Testis (tissue), 3 donors: ENCODE measurements around the gene CCNL2. TPM values are rescaled to one million over a fixed set of nuclear protein-coding genes. Genes with fewer than 3 reads are reported as not detected.
"Not testable (repeated sequence)": the region's sequence is repeated elsewhere in the genome, so short reads cannot be mapped to it uniquely, and the experiment has no call there.

Experiments
- DNase-seq: peaks from one replicate; pipeline ENCODE4 v3.0.0-alpha.2; 2019
- H3K27ac ChIP-seq, 2 donors: fragments of 200-600 bp; sonication (generic); one replicate each; pipeline ENCODE4 v1.5.1; 2019
- H3K27me3 ChIP-seq: fragments of 200-600 bp; sonication (generic); one replicate; pipeline ENCODE4 v1.5.1; 2019
- H3K36me3 ChIP-seq: fragments of 200-600 bp; sonication (generic); one replicate; pipeline ENCODE4 v1.5.1; 2017; ENCODE audit warnings: low read depth; ENCODE audit errors: missing control alignments
- H3K4me1 ChIP-seq: fragments of 200-600 bp; sonication (generic); one replicate; pipeline ENCODE4 v1.5.1; 2019
- H3K4me3 ChIP-seq, 2 donors: fragments of 200-600 bp; sonication (generic); one replicate each; pipeline ENCODE4 v1.5.1; 2017 to 2019
- H3K9me3 ChIP-seq: fragments of 200-600 bp; sonication (generic); one replicate; pipeline ENCODE4 v1.5.1; 2017
- CTCF ChIP-seq, 3 experiments: fragments of 450-650 bp in 2 of 3; fragments of 200-600 bp in 1 of 3; sonication (generic) in 1 of 3; IDR thresholded peaks; one replicate each; pipeline ENCODE4 v1.5.1; 2016 to 2019; ENCODE audit warnings: antibody characterized with exemption in 3 of 3, mild to moderate bottlenecking in 2 of 3, moderate library complexity in 1 of 3
- POLR2A ChIP-seq: fragments of 450-650 bp; IDR thresholded peaks from one replicate; pipeline ENCODE4 v1.6.1; 2017; ENCODE audit warnings: antibody characterized with exemption, mild to moderate bottlenecking, moderate library complexity
- WGBS, 2 donors: methylation state at CpG; one replicate each; pipeline ENCODE4 v1.1.5; 2018; 5-methylcytosine and 5-hydroxymethylcytosine counted together
- intact Hi-C: fragments of 100-400 bp; cut with DNase I; formaldehyde crosslinking; loops from one replicate; pipeline ENCODE4 v1.15.1; 2023; ENCODE audit warnings: low total_unique reads
- polyA plus RNA-seq: library from polyadenylated mRNA; stranded (reverse); fragments of 350-450 nt; fragmentation: Illumina TruSeq; extraction: RNeasy Lipid Tissue Mini Kit (QIAGEN cat#74804); gene quantifications from one replicate; pipeline ENCODE4 v1.2.3, GENCODE V29; 2014; ENCODE audit warnings: low read depth, low replicate concordance; ENCODE audit not compliant: insufficient read depth
- total RNA-seq, 2 donors: library from RNA; depleted of rRNA; stranded (reverse); fragments of >200 nt; gene quantifications; one replicate each; pipeline ENCODE4 v1.2.3, GENCODE V29; 2016

CCNL2 gene
- total and polyA plus RNA-seq, 3 donors from 2014 or later = 90.9 to 209 (median 204) TPM

- no peak for DNase-seq
- H3K27ac ChIP-seq = peak overlapping the region; percentile 88 to 89
- peaks cover 57% of the 10 kb centered on the region for H3K4me1 ChIP-seq
- intact Hi-C loops = no loop called here
- H3K9me3 ChIP-seq = no peaks in the 10 kb centered on the region
- whole genome bisulfite sequencing, 2 donors = 33 to 37% methylated on average over 6 of the region's 6 CpGs
- no peaks in the 10 kb centered on the region for H3K27me3 ChIP-seq
- TF ChIP-seq CTCF (IDR thresholded peaks at IDR 0.05) (no peak), POLR2A (no peak)
- no peaks in the 10 kb centered on the region for H3K36me3 ChIP-seq
- no peak overlapping the region for H3K4me3 ChIP-seq
Measured at GRCh38 chr1:1429671-1430073, 30.5 kb upstream of the CCNL2 start.

DNA sequence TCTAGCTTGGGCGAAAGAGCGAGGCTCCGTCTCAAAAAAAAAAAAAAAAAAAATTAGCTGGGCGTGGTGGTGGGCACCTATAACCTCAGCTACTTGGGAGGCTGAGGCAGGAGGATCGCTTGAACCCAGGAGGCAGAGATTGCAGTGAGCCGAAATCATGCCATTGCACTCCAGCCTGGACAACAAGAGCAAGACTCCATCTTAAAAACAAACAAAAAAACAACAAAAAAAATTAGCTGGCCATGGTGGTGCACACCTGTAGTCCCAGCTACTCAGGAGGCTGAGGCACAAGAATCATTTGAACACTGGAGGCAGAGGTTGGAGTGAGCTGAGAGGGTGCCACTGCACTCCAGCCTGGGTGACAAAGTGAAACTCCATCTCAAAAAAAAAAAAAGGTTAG is 29.8 kb upstream of the CCNL2 start:
- 94 to 95% methylated on average over 6 of the region's 6 CpGs for whole genome bisulfite sequencing, 2 donors
- intact Hi-C loops, H3K27me3 ChIP-seq, H3K36me3 ChIP-seq, H3K9me3 ChIP-seq, DNase-seq, H3K4me3 ChIP-seq: not testable (repeated sequence)
- Histone ChIP-seq H3K4me1 (peaks cover 50% of the 10 kb centered on the region), H3K27ac (peak overlapping the region in 1 of 2 donors; percentile 89)

GRCh38 chr1:1428174-1428573 is 29.0 kb upstream of the CCNL2 start:
- no peak overlapping the region for H3K4me3 ChIP-seq
- no peaks in the 10 kb centered on the region for H3K9me3 ChIP-seq
- TF ChIP-seq CTCF (IDR thresholded peaks at IDR 0.05) (no peak), POLR2A (no peak)
- H3K36me3 ChIP-seq = no peaks in the 10 kb centered on the region
- intact Hi-C loops = no loop called here
- H3K27me3 ChIP-seq = no peaks in the 10 kb centered on the region
- peak overlapping the region in 1 of 2 donors; percentile 50 for H3K27ac ChIP-seq
- 80 to 82% methylated on average over 17 to 19 of the region's 19 CpGs for WGBS, 2 donors
- no peak for DNase-seq
- H3K4me1 ChIP-seq = peaks cover 42% of the 10 kb centered on the region

GRCh38 chr1:1427820-1428148 is 28.6 kb upstream of the CCNL2 start:
- Histone ChIP-seq H3K9me3 (no peaks in the 10 kb centered on the region), H3K4me1 (peaks cover 38% of the 10 kb centered on the region), H3K27ac (peak overlapping the region in 1 of 2 donors; percentile 83), H3K36me3 (no peaks in the 10 kb centered on the region), H3K27me3 (no peaks in the 10 kb centered on the region), H3K4me3 (peak overlapping the region; percentile 48 to 57)
- WGBS, 2 donors = 0% methylated on average over 10 of the region's 22 CpGs; no CpG with 5 or more reads in 1 of the 2 donors
- intact Hi-C loops = no loop called here
- no peak for DNase-seq
- TF ChIP-seq POLR2A = no peak
- no peak for TF ChIP-seq CTCF (IDR thresholded peaks at IDR 0.05)

DNA sequence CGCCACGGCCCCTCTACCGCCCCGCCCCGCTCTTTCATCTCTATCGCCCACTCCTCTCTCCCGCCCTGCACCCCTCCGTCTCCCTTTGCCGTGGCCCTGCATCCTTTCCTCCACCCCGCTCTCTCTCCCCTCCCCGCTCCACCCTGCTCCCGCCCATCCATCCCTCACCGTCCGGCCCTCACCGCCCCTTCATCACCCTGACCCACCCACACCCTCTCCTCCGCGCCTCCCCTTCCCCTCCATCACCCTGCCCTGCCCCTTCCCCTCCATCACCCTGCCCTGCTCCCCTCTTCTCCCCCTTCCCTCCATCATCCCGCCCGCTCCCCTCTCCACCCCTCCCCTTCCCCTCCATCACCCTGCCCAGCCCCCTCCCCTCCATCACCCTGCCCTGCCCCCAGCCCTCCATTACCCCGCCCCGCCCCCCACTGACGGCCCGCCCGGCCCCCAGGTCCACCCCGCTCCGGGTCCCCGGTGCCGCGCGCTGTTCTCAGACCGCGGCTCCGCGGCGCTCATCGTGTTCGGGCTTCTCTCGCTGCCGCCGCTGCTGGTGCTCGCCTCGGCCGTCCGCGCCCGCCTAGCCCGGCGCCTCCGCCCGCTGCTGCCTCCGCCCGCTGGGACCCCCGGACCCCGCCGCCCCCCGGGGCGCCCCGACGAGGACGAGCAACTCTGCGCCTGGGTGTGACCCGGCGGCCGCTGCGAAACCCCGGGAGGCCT is 28.1 kb upstream of the CCNL2 start:
- Histone ChIP-seq H3K4me3 (peak overlapping the region; percentile 48 to 57), H3K27ac (peak overlapping the region in 1 of 2 donors; percentile 83), H3K27me3 (no peaks in the 10 kb centered on the region), H3K9me3 (no peaks in the 10 kb centered on the region), H3K36me3 (no peaks in the 10 kb centered on the region), H3K4me1 (peaks cover 33% of the 10 kb centered on the region)
- TF ChIP-seq CTCF (IDR thresholded peaks at IDR 0.05) (no peak), POLR2A (no peak)
- intact Hi-C loops = no loop called here
- no peak for DNase-seq
- 40 to 83% methylated on average over 19 to 34 of the region's 66 CpGs for WGBS, 2 donors
